CD4-positive, alpha-beta memory T cell (primary cell): ENCODE results near the gene PAX6. TPM values are rescaled to one million over a fixed set of nuclear protein-coding genes. Genes with fewer than 3 reads are reported as not detected.

Experiments
- CTCF ChIA-PET: fragments of 350-600 bp; sonication (Branson Sonifier 250); formaldehyde crosslinking; loops from one replicate; lab custom pipeline; 2021; ENCODE audit warnings: inconsistent platforms; ENCODE audit not compliant: partially characterized antibody; lab: Charles Lee
- POLR2A ChIA-PET: fragments of 350-600 bp; sonication (Branson Sonifier 250); formaldehyde crosslinking; loops from one replicate; lab custom pipeline; 2021; ENCODE audit not compliant: partially characterized antibody; lab: Charles Lee
- DNase-seq, 5 donors: peaks; one replicate each; pipeline versions ENCODE4 v3.0.0 to v3.0.0-alpha.2; 2020 to 2022; ENCODE audit warnings: mixed read lengths in 1 of 5
- H3K27ac ChIP-seq: one replicate; pipeline ENCODE4 v1.7.0; 2013; ENCODE audit warnings: low read depth, low read length
- H3K27me3 ChIP-seq: 2 replicates; pipeline ENCODE4 v1.7.0; 2013; ENCODE audit warnings: mild to moderate bottlenecking, low read length, moderate library complexity; ENCODE audit not compliant: insufficient read depth
- H3K36me3 ChIP-seq: 2 replicates; pipeline ENCODE4 v1.7.0; 2013; ENCODE audit warnings: mild to moderate bottlenecking, low read length, moderate library complexity; ENCODE audit not compliant: insufficient read depth
- H3K4me1 ChIP-seq: 2 replicates; pipeline ENCODE4 v1.7.0; 2013; ENCODE audit warnings: mild to moderate bottlenecking, low read length, moderate library complexity; ENCODE audit not compliant: insufficient read depth
- H3K4me3 ChIP-seq, 2 donors: one replicate each; pipeline ENCODE4 v1.7.0; 2013; ENCODE audit warnings: low read length in 2 of 2, mild to moderate bottlenecking in 1 of 2
- H3K9me3 ChIP-seq, 2 donors: one replicate each; pipeline ENCODE4 v1.7.0; 2013; ENCODE audit warnings: low read length in 2 of 2, control low read depth in 1 of 2; ENCODE audit not compliant: control insufficient read depth in 1 of 2
- H3K27ac Mint-ChIP-seq, 7 donors: one replicate each; pipeline ENCODE4 v1.8.0; 2020 to 2021; ENCODE audit warnings: mixed read lengths in 7 of 7, mild to moderate bottlenecking in 6 of 7, inconsistent platforms in 3 of 7, moderate library complexity in 3 of 7
- H3K27me3 Mint-ChIP-seq, 2 donors: one replicate each; pipeline ENCODE4 v1.8.0; 2020 to 2021; ENCODE audit warnings: mixed read lengths in 2 of 2
- H3K36me3 Mint-ChIP-seq, 2 donors: one replicate each; pipeline ENCODE4 v1.8.0; 2020 to 2021; ENCODE audit warnings: mixed read lengths in 2 of 2, inconsistent platforms in 1 of 2, mild to moderate bottlenecking in 1 of 2
- H3K4me1 Mint-ChIP-seq, 4 donors: one replicate each; pipeline ENCODE4 v1.8.0; 2020 to 2021; ENCODE audit warnings: mixed read lengths in 4 of 4, mild to moderate bottlenecking in 1 of 4
- H3K4me3 Mint-ChIP-seq, 8 donors: one replicate each; pipeline ENCODE4 v1.8.0; 2020 to 2021; ENCODE audit warnings: mixed read lengths in 8 of 8, mild to moderate bottlenecking in 7 of 8, moderate library complexity in 6 of 8, inconsistent platforms in 3 of 8
- H3K9me3 Mint-ChIP-seq, 8 donors: one replicate each; pipeline ENCODE4 v1.8.0; 2020 to 2021; ENCODE audit warnings: mixed read lengths in 8 of 8, mild to moderate bottlenecking in 5 of 8, inconsistent platforms in 3 of 8, moderate library complexity in 1 of 8
- intact Hi-C: fragments of 100-400 bp; cut with micrococcal nuclease; formaldehyde crosslinking; loops from one replicate; pipeline ENCODE4 v1.15.1; 2023
- polyA plus RNA-seq, 2 donors: library from polyadenylated mRNA; unstranded; fragments of 300-500 nt; fragmentation: Illumina TruSeq; gene quantifications; one replicate each; pipeline ENCODE4 v1.2.3, GENCODE V29; 2021
- total RNA-seq, 2 experiments: library from RNA; stranded (reverse); gene quantifications; one replicate each; pipeline ENCODE4 v1.2.3, GENCODE V29; 2021

Gene PAX6
- total and polyA plus RNA-seq, 4 experiments from 2014 or later, result 0.11 TPM; not detected in 3

DNA sequence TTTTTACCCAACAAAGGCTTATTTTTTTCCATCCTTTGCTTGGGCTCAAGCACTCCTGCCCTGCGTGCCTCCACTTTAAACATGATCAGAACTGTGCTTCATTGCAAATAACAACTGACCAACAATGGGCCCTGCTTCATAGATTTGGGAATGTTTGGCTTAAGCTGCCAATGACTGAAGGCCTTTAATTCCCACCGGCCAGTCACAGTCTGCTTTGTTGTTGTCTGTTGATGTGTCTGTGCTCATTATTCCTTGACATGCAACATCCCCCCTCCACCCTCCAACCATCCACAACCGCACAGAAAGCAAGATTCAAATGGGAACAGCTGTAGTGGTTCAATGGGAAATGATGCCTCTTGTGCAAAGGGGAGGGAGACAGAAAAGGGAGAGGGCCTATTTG is 23.0 kb downstream of the PAX6 start:
- ChIA-PET CTCF (no interaction called here), POLR2A (no interaction called here)
- H3K36me3 Mint-ChIP-seq, result peaks cover 4 to 13% of the 10 kb centered on the region in 2 donors
- H3K4me1 ChIP-seq, result no peaks in the 10 kb centered on the region
- no peak overlapping the region for H3K4me3 Mint-ChIP-seq
- no peaks in the 10 kb centered on the region for H3K9me3 ChIP-seq
- no peak overlapping the region for H3K27ac Mint-ChIP-seq
- peaks cover 9 to 12% of the 10 kb centered on the region in 2 donors for H3K27me3 Mint-ChIP-seq
- DNase-seq, result no peak
- intact Hi-C loops, result no loop called here
- no peaks in the 10 kb centered on the region for H3K27me3 ChIP-seq
- no peaks in the 10 kb centered on the region for H3K4me1 Mint-ChIP-seq
- H3K9me3 Mint-ChIP-seq, result no peaks in the 10 kb centered on the region
- no peaks in the 10 kb centered on the region for H3K36me3 ChIP-seq
- no peak overlapping the region for H3K27ac ChIP-seq
- H3K4me3 ChIP-seq, result no peak overlapping the region

DNA sequence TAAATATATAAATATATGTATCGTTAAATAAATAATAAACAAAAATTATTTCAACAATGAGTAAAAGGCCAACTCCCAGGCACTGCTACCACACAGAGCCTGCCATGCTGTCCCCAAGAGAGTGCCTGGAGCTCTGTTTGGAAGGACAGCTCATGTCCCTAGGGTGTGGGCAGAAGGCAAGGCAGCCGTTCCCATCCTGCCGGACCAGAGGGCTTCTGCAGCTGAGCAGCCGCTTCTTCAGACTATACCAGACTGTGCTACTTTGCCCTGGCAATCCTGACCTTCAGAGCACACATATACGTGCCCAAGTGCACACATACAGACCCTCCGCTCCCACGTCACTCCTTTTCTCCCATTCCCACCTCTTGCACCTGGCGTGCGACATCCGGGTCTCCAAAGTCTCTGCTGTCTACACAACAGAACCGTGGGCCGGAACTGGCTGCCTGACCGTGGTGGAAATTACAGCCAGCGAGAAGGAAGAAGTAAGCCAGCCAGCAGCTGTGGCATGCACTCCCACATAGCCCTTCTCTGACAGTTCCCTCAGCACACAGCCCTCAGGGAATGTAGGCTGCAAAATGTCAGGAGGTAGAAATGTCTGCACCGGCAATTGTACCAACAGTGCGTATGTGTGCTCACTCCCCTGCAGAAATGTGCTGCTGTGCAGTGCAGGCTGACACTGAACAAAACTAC is 24.0 kb downstream of the PAX6 start:
- Mint-ChIP-seq H3K4me1 (no peaks in the 10 kb centered on the region), H3K4me3 (no peak overlapping the region), H3K27ac (no peak overlapping the region), H3K36me3 (peaks cover 8 to 22% of the 10 kb centered on the region in 2 donors), H3K27me3 (peaks cover 4 to 7% of the 10 kb centered on the region in 2 donors), H3K9me3 (no peaks in the 10 kb centered on the region)
- intact Hi-C loops, result no loop called here
- Histone ChIP-seq H3K4me1 (no peaks in the 10 kb centered on the region), H3K36me3 (no peaks in the 10 kb centered on the region), H3K27me3 (no peaks in the 10 kb centered on the region), H3K9me3 (no peaks in the 10 kb centered on the region), H3K27ac (no peak overlapping the region), H3K4me3 (no peak overlapping the region)
- CTCF ChIA-PET, result no interaction called here
- no peak for DNase-seq
- POLR2A ChIA-PET, result no interaction called here

DNA sequence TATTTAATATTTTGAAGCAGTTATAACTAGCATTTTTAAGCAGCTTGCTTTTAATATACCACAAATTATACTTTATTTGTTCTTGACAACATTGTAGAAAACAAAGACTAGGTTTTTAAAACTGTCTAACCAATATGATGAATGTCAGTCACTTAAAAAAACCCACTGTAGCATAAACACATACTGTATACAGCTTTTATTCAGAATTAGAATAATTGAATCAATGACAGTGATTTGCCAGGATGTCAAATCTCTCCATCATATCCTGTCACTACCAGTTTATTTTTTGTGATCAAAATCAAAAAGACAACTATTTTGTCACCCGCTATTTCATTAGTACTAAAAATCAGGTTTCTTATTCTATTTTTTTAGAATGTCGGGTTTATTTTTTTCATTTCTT is 26.5 kb downstream of the PAX6 start:
- no peaks in the 10 kb centered on the region for H3K9me3 Mint-ChIP-seq
- H3K27me3 ChIP-seq, result no peaks in the 10 kb centered on the region
- H3K4me1 Mint-ChIP-seq, result no peaks in the 10 kb centered on the region
- no peak overlapping the region for H3K27ac Mint-ChIP-seq
- H3K36me3 ChIP-seq, result no peaks in the 10 kb centered on the region
- intact Hi-C loops, result no loop called here
- DNase-seq, result no peak
- ChIA-PET CTCF (no interaction called here), POLR2A (no interaction called here)
- H3K4me1 ChIP-seq, result no peaks in the 10 kb centered on the region
- H3K27me3 Mint-ChIP-seq, result no peaks in the 10 kb centered on the region
- H3K9me3 ChIP-seq, result no peaks in the 10 kb centered on the region
- no peak overlapping the region for H3K4me3 Mint-ChIP-seq
- H3K27ac ChIP-seq, result no peak overlapping the region
- H3K36me3 Mint-ChIP-seq, result peaks cover 13 to 23% of the 10 kb centered on the region in 2 donors
- no peak overlapping the region for H3K4me3 ChIP-seq

DNA sequence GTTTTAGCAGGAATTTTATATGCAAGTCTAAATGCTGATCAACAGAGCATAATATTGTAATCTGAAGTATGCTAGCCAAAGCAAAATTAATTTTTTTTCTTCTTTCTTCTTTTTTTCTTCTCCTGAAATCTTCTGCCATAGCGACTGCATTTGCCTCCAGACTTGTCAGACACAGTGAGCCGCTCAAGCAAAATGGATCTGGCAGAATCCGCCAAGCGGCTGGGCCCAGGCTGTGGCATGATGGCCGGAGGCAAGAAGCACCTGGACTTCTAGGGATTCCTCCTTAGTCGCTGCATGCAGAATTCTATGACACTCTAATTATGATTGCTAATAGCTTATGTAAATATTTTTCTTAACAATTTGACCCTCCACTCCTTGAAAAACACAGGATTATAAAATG is 27.9 kb downstream of the PAX6 start:
- CTCF ChIA-PET, result no interaction called here
- no peak overlapping the region for H3K4me3 Mint-ChIP-seq
- no peaks in the 10 kb centered on the region for H3K9me3 Mint-ChIP-seq
- peaks cover 13 to 27% of the 10 kb centered on the region in 2 donors for H3K36me3 Mint-ChIP-seq
- no peaks in the 10 kb centered on the region for H3K36me3 ChIP-seq
- H3K27ac ChIP-seq, result no peak overlapping the region
- intact Hi-C loops, result no loop called here
- H3K9me3 ChIP-seq, result no peaks in the 10 kb centered on the region
- no peak overlapping the region for H3K27ac Mint-ChIP-seq
- H3K27me3 ChIP-seq, result no peaks in the 10 kb centered on the region
- H3K4me1 Mint-ChIP-seq, result no peaks in the 10 kb centered on the region
- POLR2A ChIA-PET, result no interaction called here
- no peak for DNase-seq
- no peak overlapping the region for H3K4me3 ChIP-seq
- H3K27me3 Mint-ChIP-seq, result no peaks in the 10 kb centered on the region
- no peaks in the 10 kb centered on the region for H3K4me1 ChIP-seq

DNA sequence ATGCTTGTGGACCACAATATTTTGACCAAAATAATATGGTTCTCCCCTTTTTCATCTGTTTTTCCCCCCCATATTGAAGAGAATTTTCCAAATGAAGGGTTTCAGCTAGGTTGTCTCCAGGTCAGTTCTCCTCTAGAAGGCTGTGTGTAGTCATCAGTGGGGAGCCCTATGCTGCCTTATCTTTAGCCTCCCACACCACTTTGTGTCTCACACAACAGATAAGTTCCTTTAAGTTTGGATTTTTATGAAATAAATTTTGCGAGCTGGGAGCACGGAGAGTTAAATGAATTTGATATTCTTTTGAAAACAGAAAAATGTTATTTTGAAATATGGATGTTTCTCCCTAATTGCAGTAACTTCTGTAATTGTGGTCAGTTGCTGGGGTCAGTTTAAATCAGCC is 28.9 kb downstream of the PAX6 start:
- no peaks in the 10 kb centered on the region for H3K27me3 Mint-ChIP-seq
- no peak overlapping the region for H3K4me3 Mint-ChIP-seq
- POLR2A ChIA-PET, result no interaction called here
- no peak overlapping the region for H3K27ac ChIP-seq
- CTCF ChIA-PET, result no interaction called here
- no peaks in the 10 kb centered on the region for H3K27me3 ChIP-seq
- no peak for DNase-seq
- intact Hi-C loops, result no loop called here
- no peaks in the 10 kb centered on the region for H3K4me1 ChIP-seq
- peaks cover 17 to 30% of the 10 kb centered on the region in 2 donors for H3K36me3 Mint-ChIP-seq
- H3K4me3 ChIP-seq, result no peak overlapping the region
- no peaks in the 10 kb centered on the region for H3K9me3 Mint-ChIP-seq
- no peaks in the 10 kb centered on the region for H3K9me3 ChIP-seq
- no peaks in the 10 kb centered on the region for H3K4me1 Mint-ChIP-seq
- H3K27ac Mint-ChIP-seq, result no peak overlapping the region
- no peaks in the 10 kb centered on the region for H3K36me3 ChIP-seq

DNA sequence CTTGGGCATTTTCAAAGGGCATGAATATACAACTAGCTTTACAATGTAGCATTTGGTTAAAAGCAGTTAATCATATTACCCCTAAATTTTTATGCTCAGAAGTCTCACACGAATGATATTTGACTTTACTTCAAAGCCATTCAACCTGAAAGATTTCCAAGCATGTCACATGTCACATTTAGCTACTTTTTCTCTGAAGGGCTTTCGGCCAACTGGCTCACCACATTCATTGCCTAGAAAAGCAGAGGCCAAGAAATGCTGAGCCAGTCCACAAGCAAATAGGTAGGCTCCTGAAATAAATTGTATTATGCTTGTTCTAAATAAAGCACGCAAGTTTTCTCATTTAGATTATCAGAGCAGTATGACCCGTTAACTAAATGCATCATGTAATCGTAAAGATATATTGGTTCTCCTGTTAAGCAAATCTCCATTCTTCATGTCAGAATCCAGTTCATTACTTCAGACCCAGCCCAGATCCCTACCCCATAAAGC is 30.6 kb downstream of the PAX6 start:
- no peaks in the 10 kb centered on the region for H3K4me1 ChIP-seq
- no peaks in the 10 kb centered on the region for H3K27me3 ChIP-seq
- H3K27ac Mint-ChIP-seq, result no peak overlapping the region
- CTCF ChIA-PET, result no interaction called here
- H3K27me3 Mint-ChIP-seq, result no peaks in the 10 kb centered on the region
- H3K9me3 Mint-ChIP-seq, result no peaks in the 10 kb centered on the region
- DNase-seq, result no peak
- no peak overlapping the region for H3K4me3 ChIP-seq
- intact Hi-C loops, result no loop called here
- H3K27ac ChIP-seq, result no peak overlapping the region
- no peaks in the 10 kb centered on the region for H3K36me3 ChIP-seq
- no peaks in the 10 kb centered on the region for H3K9me3 ChIP-seq
- POLR2A ChIA-PET, result no interaction called here
- no peak overlapping the region for H3K4me3 Mint-ChIP-seq
- peaks cover 17 to 26% of the 10 kb centered on the region in 2 donors for H3K36me3 Mint-ChIP-seq
- no peaks in the 10 kb centered on the region for H3K4me1 Mint-ChIP-seq

DNA sequence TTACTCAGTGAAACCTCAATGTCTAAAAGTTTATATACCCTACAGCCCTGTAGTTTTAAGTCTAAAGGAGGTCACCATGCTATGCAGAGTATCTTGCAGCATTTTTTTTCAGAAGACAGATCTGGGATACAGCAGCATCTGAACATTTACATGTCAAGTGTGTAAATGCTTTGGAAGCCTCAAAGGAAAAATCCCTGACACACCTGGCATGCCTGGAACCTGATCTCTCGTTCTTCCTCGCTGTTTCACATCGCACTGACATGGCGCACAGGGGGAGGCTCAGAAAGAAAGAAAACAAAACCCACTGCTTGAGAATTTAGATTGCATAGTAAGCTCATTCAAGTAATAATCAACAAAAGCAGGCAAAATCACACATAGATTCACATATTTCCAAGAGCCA is 31.0 kb downstream of the PAX6 start:
- POLR2A ChIA-PET, result no interaction called here
- H3K36me3 ChIP-seq, result no peaks in the 10 kb centered on the region
- no peak overlapping the region for H3K4me3 ChIP-seq
- Mint-ChIP-seq H3K27ac (no peak overlapping the region), H3K9me3 (no peaks in the 10 kb centered on the region), H3K36me3 (peaks cover 17 to 30% of the 10 kb centered on the region in 2 donors), H3K4me1 (no peaks in the 10 kb centered on the region), H3K4me3 (no peak overlapping the region), H3K27me3 (no peaks in the 10 kb centered on the region)
- CTCF ChIA-PET, result no interaction called here
- H3K4me1 ChIP-seq, result no peaks in the 10 kb centered on the region
- no peaks in the 10 kb centered on the region for H3K27me3 ChIP-seq
- no peak overlapping the region for H3K27ac ChIP-seq
- intact Hi-C loops, result no loop called here
- DNase-seq, result no peak
- no peaks in the 10 kb centered on the region for H3K9me3 ChIP-seq
